Astrocyte of the spinal cord (primary cell): ENCODE measurements around the gene CACTIN.
A peak's percentile ranks its signal among the peaks of the same experiment; 100 is the strongest.
"Not testable (repeated sequence)": the region's sequence is repeated elsewhere in the genome, so short reads cannot be mapped to it uniquely, and the experiment has no call there.

ENCODE experiments used
- DNase-seq: peaks from one replicate; pipeline ENCODE4 v3.0.0; 2011; ENCODE audit warnings: low read depth, low spot score
- H3K4me3 ChIP-seq: 2 replicates; pipeline ENCODE4 v1.5.1; 2011; ENCODE audit warnings: low read depth, mild to moderate bottlenecking, low read length, moderate library complexity
- in situ Hi-C: cut with HindIII; loops from 2 replicates; pipeline ENCODE4 v1.10.0; 2017; ENCODE audit warnings: low sequenced_read_pairs
- TF ChIP-seq, protein P1 (sequence below): IDR thresholded peaks from 2 replicates; pipeline ENCODE4 v1.5.1; 2012; ENCODE audit warnings: low read depth, mild to moderate bottlenecking, low read length, inconsistent platforms

Gene CACTIN

DNA sequence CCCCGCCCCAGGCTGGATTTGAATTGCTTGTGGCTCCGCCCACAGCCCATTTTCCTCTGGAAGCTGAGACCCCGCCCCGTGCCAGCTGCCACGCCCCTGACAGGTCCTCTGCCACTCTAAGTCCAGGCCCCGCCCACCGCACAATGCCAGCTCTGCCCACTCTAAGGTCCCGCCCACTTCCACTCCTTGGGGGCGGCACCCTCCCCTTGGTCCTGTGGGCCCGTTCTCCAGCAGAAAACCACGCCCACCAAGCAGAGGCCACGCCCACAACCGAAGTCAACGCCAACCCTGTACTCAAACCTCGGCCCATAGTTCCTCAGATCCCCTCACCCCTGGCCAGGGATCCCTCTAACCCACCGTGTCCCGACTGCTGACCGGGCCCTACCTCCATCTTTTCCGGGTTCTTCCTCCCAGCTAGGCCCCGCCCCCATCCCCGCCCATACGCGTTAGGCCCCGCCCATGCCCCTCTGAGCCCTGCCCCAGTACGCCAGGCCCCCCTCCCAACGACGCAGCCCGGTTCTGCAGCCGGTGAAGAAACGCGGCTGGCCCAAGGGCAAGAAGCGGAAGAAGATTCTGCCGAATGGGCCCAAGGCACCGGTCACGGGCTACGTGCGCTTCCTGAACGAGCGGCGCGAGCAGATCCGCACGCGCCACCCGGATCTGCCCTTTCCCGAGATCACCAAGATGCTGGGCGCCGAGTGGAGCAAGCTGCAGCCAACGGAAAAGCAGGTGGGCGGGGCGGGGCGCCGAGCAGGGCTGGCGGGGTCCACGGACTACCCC is 52.5 kb downstream of the CACTIN start:
- TF ChIP-seq, protein P1, sequence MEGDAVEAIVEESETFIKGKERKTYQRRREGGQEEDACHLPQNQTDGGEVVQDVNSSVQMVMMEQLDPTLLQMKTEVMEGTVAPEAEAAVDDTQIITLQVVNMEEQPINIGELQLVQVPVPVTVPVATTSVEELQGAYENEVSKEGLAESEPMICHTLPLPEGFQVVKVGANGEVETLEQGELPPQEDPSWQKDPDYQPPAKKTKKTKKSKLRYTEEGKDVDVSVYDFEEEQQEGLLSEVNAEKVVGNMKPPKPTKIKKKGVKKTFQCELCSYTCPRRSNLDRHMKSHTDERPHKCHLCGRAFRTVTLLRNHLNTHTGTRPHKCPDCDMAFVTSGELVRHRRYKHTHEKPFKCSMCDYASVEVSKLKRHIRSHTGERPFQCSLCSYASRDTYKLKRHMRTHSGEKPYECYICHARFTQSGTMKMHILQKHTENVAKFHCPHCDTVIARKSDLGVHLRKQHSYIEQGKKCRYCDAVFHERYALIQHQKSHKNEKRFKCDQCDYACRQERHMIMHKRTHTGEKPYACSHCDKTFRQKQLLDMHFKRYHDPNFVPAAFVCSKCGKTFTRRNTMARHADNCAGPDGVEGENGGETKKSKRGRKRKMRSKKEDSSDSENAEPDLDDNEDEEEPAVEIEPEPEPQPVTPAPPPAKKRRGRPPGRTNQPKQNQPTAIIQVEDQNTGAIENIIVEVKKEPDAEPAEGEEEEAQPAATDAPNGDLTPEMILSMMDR: no peak
- in situ Hi-C loops: no loop called here
- H3K4me3 ChIP-seq: peak overlapping the region; percentile 82
- peak; percentile 96 for DNase-seq

DNA sequence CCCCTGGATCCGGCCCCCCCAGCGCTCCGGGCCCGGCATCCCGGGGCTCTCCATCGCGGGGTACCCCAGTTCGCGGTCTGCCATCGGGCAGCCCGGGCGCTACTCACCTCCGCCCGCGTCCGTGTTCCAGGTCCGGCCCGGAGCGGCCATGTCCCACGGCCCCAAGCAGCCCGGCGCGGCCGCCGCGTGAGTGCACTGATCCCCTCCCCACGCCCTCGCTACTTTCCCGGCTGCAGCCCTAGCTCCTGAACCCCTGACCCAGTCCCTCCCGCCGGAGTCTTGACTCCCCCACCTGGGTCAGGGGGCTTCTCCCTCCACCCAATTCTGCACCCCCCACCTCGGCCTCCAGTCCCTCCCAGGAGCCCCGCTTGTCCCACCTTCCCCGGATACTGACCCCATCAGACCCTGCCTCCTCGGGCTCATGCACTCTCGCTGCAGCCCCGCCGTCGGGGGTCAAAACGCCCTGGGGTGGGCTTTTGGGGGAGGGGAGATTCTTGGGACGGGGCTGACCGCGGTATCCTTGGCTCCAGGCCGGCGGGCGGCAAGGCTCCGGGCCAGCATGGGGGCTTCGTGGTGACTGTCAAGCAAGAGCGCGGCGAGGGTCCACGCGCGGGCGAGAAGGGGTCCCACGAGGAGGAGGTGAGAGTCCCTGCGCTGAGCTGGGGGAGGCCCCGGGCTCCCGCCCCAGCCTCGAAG is 53.3 kb downstream of the CACTIN start:
- peak overlapping the region; percentile 82 for H3K4me3 ChIP-seq
- TF ChIP-seq, protein P1: no peak
- in situ Hi-C loops: no loop called here
- DNase-seq: no peak

DNA sequence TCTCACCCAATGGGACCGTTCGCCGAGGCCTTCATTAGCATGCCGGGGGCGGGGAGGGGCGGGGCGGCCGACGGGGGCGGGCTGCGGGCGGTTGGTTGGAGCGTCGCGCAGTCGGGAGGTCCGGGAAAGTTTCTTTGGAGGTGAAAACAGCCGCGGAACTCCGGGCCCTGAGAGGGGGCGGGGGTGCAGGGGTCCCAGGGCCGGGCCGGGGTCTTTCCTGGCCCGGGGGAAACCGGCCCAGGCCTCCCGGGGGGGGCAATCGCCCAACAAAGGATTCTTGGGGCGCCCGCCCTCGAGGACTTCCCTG is 53.8 kb downstream of the CACTIN start, which contains the start of gene HMG20B:
Gene HMG20B (plus strand): TSS at position 90 of the 307 bp plus-strand sequence. CDS start 366 bp downstream, outside the sequence.
- DNase-seq: no peak
- TF ChIP-seq, protein P1: no peak

DNA sequence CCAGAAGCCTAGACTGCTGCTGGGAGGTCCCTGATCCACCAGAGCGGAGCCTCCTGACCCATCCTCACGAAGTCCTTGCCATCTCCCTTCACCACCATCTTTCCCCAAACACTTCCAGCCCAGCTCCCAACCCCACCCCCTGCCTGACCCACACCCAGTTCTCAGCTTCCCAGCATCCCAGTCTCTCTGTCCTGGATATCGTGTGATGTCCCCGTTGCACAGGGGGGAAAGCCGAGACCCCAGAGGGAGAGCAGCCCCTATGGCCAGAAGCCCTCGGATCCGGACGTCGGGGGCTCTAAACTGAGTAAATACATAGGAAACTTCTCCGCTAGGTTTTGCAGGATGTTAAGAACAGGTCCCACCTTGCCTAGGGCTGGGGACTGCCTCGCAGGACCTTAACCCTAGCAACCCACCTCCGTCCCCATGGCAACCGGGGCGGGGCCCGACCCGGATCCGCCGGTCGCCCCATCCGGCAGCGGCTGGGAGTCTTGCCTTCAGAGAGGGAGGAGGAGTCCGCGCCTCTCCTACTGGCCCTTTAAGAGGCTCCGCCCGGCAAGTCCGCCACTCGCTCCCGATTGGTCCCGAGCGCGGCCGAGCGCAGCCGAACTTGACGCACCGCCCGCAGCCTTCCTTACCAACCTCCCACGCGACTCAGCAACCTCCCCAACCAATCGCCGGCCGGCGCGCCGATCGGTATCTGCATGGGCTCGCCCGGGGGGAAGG is 54.3 kb downstream of the CACTIN start:
- DNase-seq: peak; percentile 100
- TF ChIP-seq, protein P1: no peak
- in situ Hi-C loops: no loop called here
- H3K4me3 ChIP-seq: peak overlapping the region; percentile 62

More for the DNA sequence above, 53.8 kb downstream of the CACTIN start, which contains the start of gene HMG20B:
- in situ Hi-C loops: no loop called here
- peak within 1 kb of the TSS; percentile 82 for H3K4me3 ChIP-seq

DNA sequence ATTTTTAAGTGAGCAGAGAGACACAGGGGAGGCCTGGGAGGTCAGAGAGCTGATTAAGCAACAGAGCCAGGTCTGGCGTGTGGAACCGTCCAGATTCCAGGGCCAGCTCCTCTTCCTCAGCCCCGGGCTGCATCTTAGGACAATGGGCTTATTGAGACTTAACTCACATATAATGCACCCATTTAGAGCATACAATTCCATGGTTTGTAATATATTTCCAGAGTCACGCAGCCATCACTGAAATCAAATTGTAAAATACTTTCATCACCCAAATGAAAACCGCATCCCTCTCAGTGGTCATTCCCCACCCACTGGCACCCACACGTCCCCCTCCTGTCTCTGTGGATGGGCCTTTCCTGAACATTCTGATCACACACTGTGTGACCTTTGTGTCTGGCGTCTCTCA is 56.0 kb downstream of the CACTIN start:
- TF ChIP-seq, protein P1: no peak
- in situ Hi-C loops: no loop called here
- no peak overlapping the region for H3K4me3 ChIP-seq
- DNase-seq: no peak

DNA sequence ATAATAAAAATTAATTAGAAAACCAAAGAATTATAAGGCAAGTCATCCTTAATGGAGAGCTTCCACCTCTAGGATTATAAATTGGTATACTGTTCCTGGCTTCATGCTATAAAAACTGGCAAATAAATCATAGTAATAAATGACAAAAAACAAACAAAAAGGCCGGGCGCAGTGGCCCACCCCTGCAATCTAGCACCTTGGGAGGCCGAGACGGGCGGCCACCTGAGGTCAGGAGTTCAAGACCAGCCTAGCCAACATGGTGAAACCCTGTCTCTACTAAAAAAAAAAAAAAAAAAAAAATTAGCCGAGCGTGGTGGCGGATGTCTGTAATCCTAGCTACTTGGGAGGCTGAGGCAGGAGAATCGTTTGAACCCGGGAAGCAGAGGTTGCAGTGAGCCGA is 56.5 kb downstream of the CACTIN start:
- in situ Hi-C loops, DNase-seq, H3K4me3 ChIP-seq: not testable (repeated sequence)
